ENCODE measurements around the gene CCDC116.
A peak's percentile ranks its signal among the peaks of the same experiment; 100 is the strongest.

- TF ChIP-seq MAX (IDR thresholded peaks at IDR 0.05) (peak; percentile 57), EP300 (IDR thresholded peaks at IDR 0.05; ENCODE audit: borderline replicate concordance) (no peak; the same call in 1 of the 2 replicates), REST (IDR thresholded peaks at IDR 0.05; ENCODE audit: low read depth) (no peak), TEAD4 (IDR thresholded peaks at IDR 0.05) (no peak), EGR1 (IDR thresholded peaks at IDR 0.05) (no peak), ZBTB7A (IDR thresholded peaks at IDR 0.05; ENCODE audit: low read depth) (no peak; the same call in 1 of the 2 replicates), RAD21 (IDR thresholded peaks at IDR 0.05; ENCODE audit: low read depth) (no peak), CEBPB (IDR thresholded peaks at IDR 0.05) (no peak), TAF1 (IDR thresholded peaks at IDR 0.05; ENCODE audit: low read depth) (0 out of 2 replicates have a peak, but pooled peaks have one; percentile 20), USF1 (IDR thresholded peaks at IDR 0.05) (no peak), FOXM1 (IDR thresholded peaks at IDR 0.05; ENCODE audit: borderline replicate concordance, low read depth) (no peak), YY1 (IDR thresholded peaks at IDR 0.05; ENCODE audit: low read depth) (no peak), CREB1 (IDR thresholded peaks at IDR 0.05; ENCODE audit: low read depth) (peak; percentile 55; the same call in 1 of the 2 replicates), NFIC (IDR thresholded peaks at IDR 0.05) (no peak)
Observed at GRCh38 chr22:21641789-21642583, 9.4 kb downstream of the CCDC116 start, which contains the start of gene SDF2L1.

All from Ishikawa (cell line).